NT2/D1 (cell line): ENCODE data around the gene SETD6.

ENCODE experiments used
- SUZ12 ChIP-seq: IDR thresholded peaks from 2 replicates; pipeline ENCODE4 v1.6.1; 2011; ENCODE audit not compliant: insufficient read length, insufficient read depth; ENCODE audit errors: extremely low read depth
- YY1 ChIP-seq: IDR thresholded peaks from 2 replicates; pipeline ENCODE4 v1.6.1; 2011; ENCODE audit not compliant: insufficient read length, insufficient read depth

GRCh38 chr16:58518083-58518979, 3.0 kb downstream of the SETD6 start:
- TF ChIP-seq YY1, result no peak
- no peak for TF ChIP-seq SUZ12
